ENCODE data around the gene OR1A1. TPM values are rescaled to one million over a fixed set of nuclear protein-coding genes. Genes with fewer than 3 reads are reported as not detected.
"Not testable (repeated sequence)": the region's sequence is repeated elsewhere in the genome, so short reads cannot be mapped to it uniquely, and the experiment has no call there.

Gene OR1A1
- total RNA-seq, 1 experiment from 2014 or later = not detected

- not testable (repeated sequence) for H3K27ac ChIP-seq (ENCODE audit: insufficient read length, low read depth, low read length); H3T11ph ChIP-seq (ENCODE audit: low read length); H4K20me1 ChIP-seq (ENCODE audit: control insufficient read depth, insufficient read depth, insufficient read length); H3K14ac ChIP-seq (ENCODE audit: insufficient read depth, low read length); H4K5ac ChIP-seq (ENCODE audit: insufficient read length, low read depth, low read length); H3K9me3 ChIP-seq (ENCODE audit: control insufficient read depth, low read depth, low read length); H3K23me2 ChIP-seq (ENCODE audit: insufficient read length, low read depth, low read length, poor library complexity, severe bottlenecking); H2AK5ac ChIP-seq (ENCODE audit: insufficient read length, low read length); H2BK20ac ChIP-seq (ENCODE audit: low read depth, low read length, poor library complexity, severe bottlenecking); H3K9ac ChIP-seq (ENCODE audit: extremely low read depth, insufficient read length, low read length); H3K27ac Mint-ChIP-seq; H3K4me3 Mint-ChIP-seq; H2AFZ ChIP-seq (ENCODE audit: low read length); H2BK5ac ChIP-seq (ENCODE audit: insufficient read length, low read length); H3K4me1 ChIP-seq (ENCODE audit: insufficient read depth, low read length); H3K4me2 ChIP-seq (ENCODE audit: insufficient read depth, insufficient read length, low read length); H3K27me3 ChIP-seq (ENCODE audit: insufficient read depth, low read length); H3K27me3 Mint-ChIP-seq (ENCODE audit: low read depth); H2BK120ac ChIP-seq (ENCODE audit: low read depth, low read length, poor library complexity, severe bottlenecking); H3K4ac ChIP-seq (ENCODE audit: low read depth, low read length); H3K23ac ChIP-seq (ENCODE audit: insufficient read length, low read depth, low read length); H4K91ac ChIP-seq (ENCODE audit: insufficient read length, low read depth, low read length); H2BK15ac ChIP-seq (ENCODE audit: low read depth, low read length); H3K79me2 ChIP-seq (ENCODE audit: insufficient read depth, low read length); H3K36me3 Mint-ChIP-seq (ENCODE audit: insufficient read depth in 1 of 3, low read depth in 3 of 3); H4K8ac ChIP-seq (replicated peaks; ENCODE audit: insufficient read length, low read depth, low read length); H3K79me1 ChIP-seq (ENCODE audit: insufficient read depth, low read depth, low read length, poor library complexity, severe bottlenecking); H3K4me1 Mint-ChIP-seq; H2BK12ac ChIP-seq (ENCODE audit: insufficient read length, low read depth, low read length); DNase-seq; H3K56ac ChIP-seq (ENCODE audit: insufficient read length, low read depth, low read length); H3K18ac ChIP-seq (ENCODE audit: insufficient read length, low read depth, low read length)
- WGBS (ENCODE audit: extremely low coverage, insufficient read length, low lambda C conversion rate) = no CpG with 5 or more reads among the region's 2 CpGs
- peaks cover 11 to 23% of the 10 kb centered on the region in 2 experiments for H3K9me3 Mint-ChIP-seq
Measured at GRCh38 chr17:3249013-3249412, 41.5 kb downstream of the OR1A1 start.
